ENCODE measurements around the gene RBM48.
"Not testable (repeated sequence)": the region's sequence is repeated elsewhere in the genome, so short reads cannot be mapped to it uniquely, and the experiment has no call there.

The RBM48 gene

DNA sequence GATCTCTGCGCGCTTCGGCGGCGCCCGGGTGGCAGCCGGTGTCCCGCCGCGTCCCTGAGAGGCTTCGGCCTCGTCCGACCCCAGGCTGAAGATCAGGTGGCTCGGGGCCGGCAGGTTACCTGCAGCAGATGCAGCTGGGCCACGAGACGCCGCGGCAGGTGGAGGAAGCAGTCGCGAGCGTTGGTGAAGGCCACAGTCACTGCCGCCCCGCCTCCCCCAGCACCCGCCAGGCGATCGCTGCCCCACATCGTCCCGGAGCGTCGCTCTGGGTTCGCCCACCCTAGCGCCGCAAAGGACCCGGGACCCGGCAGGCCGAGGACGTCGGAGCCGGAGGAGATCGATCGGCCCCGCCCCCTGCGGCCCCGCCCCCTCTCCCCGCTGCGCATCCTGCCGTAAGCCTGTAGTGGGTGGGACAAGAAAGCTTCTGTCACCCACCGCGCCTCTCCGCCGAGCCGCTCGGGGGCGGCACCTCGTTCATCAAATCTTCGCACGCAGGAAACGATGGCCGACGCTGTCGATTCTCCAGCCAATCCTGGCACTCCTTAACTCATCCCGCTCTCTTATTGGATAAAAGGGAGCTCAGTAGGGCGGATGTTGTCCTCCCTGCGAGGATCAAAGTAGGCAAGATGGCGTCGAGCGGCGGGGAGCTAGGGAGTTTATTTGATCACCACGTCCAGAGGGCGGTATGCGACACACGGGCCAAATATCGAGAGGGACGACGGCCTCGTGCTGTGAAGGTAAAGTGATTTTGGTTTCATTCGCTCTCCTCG lies at the start of gene RBM48, which contains the start of gene PEX1:
Gene RBM48 (plus strand): TSS at position 608 of the 770 bp plus-strand sequence. CDS start 19 bp downstream, at position 627.
Gene PEX1 (minus strand): TSS at position 333 of the 770 bp plus-strand sequence. CDS start 85 bp downstream, at position 248.
- peak; percentile 93 for DNase-seq (ENCODE audit: low read depth)

DNA sequence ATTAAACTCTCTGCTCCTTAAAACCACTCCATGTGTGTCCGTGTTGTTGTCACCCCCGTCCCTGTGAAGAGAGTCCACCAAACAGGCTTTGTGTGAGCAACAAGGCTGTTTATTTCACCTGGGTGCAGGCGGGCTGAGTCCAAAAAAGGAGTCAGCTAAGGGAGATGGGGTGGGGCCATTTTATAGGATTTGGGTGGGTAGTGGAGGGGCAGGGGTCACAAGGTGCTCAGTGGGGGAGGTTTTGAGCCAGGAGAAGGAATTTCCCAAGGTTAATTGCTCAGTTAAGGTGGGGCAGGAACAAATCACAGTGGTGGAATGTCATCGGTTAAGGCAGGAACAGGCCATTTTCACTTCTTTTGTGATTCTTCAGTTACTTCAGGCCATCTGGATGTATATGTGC lies 49.4 kb upstream of the RBM48 start:
- not testable (repeated sequence) for DNase-seq (ENCODE audit: low read depth)

DNA sequence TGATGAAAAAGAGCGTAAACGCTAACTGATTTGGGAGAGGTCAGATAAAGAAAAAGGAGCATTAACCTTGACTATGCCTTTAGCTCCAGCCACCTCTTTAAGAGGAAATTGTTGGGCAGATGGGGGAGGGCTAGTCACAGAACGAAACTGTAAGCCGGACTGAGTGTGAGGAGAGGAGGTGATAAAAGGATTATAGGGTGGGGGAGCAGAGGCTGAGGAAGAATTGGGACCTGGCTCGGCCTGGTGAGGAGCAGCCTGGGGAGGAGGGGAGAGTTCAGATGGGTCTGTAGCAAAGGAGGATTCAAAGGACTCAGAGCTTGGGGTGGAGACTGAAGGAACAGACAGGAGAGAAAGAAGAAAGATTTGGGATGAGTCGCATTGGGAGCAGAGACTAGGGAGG lies 45.0 kb upstream of the RBM48 start:
- not testable (repeated sequence) for DNase-seq (ENCODE audit: low read depth)

DNA sequence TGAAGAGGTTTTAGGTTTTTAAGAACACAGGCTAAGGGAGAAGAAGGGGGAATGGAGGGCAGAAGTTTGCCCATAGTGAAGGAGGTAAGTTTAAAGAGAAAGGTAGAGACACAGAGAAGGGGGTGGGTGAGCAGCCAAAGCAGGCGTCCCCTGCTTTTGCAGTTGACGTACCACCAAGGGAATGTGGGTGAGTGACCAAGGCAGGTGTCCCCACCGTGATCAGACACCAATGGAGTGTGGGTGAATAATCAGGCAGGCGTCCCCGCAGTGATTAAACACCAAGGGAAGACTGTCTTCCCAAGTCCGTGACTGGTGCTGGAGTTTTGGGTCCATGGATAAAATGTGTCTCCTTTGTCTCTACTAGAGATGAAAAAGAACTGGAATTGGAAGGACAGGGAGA lies 44.4 kb upstream of the RBM48 start:
- DNase-seq (ENCODE audit: low read depth): not testable (repeated sequence)

DNA sequence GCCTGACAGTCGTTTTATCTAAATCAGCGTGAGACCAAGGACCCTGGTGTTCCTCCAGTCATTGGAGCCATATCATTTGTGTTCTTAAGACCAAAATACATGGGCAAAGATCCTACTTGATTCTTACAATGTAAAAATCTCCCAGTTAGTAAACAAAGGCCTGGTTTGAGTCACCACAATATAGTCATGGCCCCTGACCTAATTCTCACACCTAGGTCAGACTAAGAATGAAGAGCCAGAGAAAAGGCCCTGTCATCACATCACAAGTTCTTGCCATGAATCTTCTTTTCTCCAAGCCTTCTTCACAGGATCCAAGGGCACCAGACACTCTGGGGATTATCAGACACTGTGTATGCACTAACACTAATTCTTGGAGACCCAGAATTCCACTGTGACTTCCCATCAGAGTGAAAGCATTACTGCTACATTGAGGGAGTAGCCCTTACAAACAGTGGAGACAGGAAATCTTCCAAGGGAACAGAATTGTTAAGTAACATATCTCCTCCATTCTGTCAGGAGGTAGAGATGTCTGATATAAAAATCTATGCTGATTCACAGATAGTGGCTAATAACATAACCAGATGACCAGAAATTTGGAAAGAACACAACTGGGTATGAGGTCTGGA lies 43.2 kb upstream of the RBM48 start:
- no peak for DNase-seq (ENCODE audit: low read depth)

DNA sequence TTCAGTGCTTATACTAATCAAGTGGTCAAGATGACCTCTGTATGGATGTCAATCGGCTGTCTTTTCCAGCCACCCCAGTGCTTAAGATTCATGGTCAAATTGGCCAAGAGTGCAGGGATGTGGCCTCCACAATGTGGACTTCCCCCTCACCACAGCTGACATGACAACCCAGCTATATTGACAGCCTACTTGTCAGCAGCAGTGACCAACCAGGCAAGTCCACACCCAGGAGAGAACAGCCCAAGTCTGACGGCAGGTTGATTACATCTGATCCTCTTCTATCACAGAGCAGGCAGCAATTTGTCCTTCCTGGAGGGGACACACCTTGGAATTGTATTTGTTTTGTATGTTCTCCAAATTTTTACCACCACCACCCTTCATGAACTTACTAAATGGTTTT lies 42.6 kb upstream of the RBM48 start:
- DNase-seq (ENCODE audit: low read depth): no peak

DNA sequence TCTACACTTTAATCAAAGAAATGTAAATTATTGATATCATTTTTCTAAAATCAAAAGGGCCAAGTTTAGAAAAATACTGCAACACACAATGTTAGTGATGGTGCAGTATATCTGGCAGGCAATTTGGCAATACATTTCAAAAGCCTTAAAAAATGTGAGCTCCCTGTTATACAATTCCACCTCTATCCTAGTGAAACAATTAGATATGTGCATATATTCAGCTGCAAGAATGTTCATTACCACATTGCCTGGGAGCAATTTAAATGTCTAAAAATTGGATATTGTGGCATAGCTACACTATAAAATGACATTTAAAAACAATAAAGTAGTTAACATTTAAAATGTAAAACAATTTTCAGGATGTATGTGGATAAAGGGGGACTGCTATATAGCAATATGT lies 40.8 kb upstream of the RBM48 start:
- no peak for DNase-seq (ENCODE audit: low read depth)

DNA sequence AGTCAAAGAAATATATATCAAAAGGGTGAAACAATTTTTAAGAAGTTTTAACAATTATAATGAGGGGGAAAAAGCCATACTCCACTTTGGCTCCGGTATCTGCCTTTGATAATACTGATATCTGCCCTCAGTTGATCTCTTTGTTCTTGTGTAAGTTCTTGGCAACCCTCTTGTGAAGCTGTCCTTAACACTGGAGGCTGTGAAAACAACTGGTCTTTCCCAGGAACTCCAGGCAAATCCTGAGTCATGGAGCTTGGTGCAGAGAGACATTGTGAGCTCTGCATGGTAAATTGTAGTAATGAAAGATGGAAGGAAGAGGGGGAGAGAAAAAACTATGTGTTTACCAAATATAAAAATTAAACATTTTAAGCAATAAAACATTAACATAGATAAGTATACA lies 39.0 kb upstream of the RBM48 start:
- no peak for DNase-seq (ENCODE audit: low read depth)

DNA sequence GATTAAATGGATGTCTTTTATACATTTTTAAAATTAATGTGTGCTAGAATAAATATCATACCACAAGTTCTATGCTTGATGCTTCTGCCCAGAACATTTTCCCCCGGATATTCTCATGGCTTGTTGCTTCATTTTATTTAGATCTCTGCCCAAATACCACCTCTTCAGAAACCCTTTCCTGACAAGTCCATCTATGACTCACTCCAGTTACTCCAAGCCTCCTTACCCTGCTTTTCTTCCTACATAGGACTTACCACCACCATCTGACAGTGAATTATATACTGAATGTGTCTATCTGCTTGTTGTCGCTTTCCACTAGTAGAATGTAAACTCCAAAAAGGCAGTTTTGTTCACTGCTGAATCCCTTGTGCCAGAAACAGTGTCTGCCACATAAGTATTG lies 31.7 kb upstream of the RBM48 start:
- no peak for DNase-seq (ENCODE audit: low read depth)

DNA sequence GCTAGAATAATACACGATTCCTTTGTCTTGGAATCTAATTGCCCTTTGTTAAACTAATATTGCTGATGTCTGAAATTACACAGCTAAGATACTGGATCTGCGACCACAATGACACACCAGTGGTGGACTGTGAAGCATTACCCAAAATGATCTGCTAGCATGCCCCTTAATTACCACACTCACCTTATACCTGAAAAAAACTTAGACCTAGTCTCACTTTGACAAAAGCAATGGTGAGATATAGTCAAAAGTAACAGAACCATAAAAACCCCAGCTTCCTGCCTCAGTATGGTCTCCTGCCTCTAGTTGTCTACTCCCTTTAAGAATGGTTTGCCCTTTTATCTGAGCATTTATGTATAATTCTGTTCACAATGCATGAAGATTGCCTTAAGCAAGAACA lies 30.0 kb upstream of the RBM48 start:
- no peak for DNase-seq (ENCODE audit: low read depth)

DNA sequence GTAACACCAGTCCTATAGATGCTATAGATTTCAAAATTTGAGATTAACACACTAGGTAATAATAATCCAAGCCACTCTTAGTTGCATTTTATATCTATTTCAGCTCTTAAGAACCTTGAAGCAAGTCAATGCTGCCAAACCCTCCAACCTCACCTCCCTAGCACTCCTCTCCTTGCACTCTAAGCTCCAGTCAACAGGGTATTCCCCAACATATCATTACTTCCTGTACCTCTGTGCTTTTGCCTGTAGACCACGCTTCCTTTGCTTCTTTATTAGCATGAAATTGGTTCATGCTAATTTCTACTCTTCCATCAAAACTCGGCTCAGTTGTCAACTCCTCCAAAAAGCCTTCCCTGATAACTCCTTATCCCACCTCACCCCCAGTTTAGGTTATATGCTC lies 24.8 kb upstream of the RBM48 start:
- DNase-seq (ENCODE audit: low read depth): no peak

DNA sequence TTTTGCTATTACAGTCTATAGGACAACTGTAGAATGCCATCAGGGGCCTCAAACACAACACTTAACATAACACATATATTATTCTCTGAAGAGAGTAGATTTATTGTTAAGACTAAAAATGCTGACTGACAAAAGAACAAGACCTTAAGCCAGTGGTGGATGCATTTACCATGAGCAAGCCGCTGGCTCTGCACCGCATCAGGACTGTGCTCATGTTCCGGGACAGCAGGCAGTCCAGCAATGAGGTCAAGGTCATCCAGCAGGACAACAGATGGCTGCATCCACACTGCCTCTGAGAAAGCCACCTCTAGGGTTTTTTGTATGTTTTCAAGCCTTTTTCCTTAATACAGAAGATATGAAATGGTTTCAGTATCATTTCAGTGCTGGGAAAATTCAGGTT lies 24.0 kb upstream of the RBM48 start:
- DNase-seq (ENCODE audit: low read depth): no peak

DNA sequence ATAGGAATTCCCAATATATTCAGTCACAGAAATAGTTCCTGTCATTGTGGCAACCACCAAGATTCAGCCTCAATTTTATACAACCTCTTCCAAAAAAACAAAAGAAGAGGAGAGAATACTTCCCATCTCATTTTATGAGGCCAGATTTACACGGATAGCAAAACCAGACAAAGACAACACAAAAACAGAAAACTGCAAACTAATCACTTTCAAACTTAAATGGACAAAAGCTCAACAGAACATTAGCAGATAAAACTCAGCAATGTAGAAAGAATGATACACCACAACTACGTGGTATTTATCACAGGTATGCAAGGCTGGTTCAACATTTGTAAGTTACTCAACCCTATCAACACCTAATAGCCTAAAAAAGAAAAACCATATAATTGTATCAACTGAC lies 22.2 kb upstream of the RBM48 start:
- no peak for DNase-seq (ENCODE audit: low read depth)

DNA sequence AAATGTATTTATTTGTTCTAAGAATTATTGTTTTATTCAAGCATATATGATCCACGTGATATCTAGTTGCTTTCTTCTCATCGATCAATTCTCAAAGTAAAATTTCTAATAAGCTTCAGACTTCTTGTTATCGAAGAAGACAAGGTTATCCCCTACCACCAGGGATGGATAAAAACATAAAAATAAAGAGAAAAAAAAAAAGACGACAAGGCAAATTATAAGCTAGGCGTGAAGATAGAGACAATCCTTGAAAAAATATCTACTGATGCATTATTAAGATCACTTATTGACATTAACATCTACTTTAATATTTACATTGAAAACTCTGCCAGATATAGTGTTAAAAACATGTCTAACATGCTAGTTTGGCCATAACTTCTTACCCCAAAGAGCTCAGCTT lies 19.6 kb upstream of the RBM48 start:
- DNase-seq (ENCODE audit: low read depth): no peak

DNA sequence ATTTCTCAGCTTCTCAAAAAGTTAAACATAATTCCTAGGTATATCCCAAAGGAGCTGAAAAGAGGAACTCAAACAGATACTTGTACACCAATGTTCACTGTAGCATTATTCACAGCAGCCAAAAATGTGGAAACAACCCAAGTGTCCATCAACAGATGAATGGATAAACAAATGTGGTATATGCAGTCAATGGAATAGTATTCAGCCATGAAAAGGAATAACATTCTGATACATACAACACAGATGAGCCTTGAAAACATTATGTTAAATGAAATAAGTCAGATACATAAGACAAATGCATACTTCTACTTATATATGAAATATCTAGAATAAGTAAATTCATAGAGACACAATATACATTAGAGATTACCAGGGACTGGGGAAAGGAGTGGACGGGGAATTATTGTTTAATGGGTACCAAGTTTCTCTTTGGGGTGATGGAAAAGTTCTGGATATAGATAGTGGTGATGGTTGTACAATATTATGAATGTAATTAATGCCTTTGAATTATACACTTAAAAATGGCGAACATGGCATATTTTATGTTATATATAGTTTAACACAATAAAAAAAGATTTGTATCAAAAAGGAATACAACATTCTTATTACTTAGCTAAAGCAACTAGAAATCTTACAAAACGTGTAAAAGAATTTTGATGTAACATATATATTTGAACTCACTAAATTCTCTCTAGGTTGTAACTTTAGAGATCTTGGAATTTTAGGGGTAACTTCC lies 15.3 kb upstream of the RBM48 start:
- no peak for DNase-seq (ENCODE audit: low read depth)

DNA sequence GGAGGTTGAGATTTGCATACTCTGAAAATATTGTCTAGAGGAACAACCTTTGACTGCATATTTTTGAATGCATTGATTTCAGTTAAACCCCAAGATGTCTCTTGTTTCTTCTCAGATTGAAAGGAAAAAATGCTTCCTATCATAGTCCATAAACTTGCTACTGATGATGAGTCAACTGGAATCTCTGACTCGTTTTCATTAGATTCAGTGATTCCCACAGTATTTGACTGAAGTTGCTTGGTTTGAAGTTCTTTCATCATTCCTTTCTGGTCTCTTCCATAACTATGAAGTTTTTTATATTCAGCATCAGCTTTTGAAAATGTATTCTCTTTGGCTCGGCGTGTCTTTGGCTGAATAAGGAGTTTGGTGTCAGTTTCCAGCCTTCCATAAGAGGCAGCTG lies 11.0 kb upstream of the RBM48 start:
- DNase-seq (ENCODE audit: low read depth): no peak

DNA sequence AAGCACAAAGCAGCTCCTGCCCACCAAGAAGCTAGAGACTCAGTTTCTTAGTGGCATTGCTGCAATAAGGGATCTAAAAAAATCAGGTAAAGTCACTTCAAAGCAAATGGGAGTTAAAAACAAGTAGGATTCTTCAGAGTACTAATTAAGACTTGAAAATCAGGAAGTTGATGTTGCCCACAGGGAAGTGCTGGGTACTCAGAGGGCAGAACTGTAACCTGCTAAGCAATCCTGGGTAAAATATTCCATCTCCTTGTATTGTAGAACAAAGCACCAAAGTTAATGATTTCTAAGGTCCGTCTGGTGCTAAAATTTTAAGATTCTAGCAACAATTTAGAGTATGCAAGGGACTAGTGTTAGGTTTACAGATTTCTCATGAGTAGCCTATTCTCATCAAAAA lies 8.6 kb upstream of the RBM48 start:
- DNase-seq (ENCODE audit: low read depth): no peak

DNA sequence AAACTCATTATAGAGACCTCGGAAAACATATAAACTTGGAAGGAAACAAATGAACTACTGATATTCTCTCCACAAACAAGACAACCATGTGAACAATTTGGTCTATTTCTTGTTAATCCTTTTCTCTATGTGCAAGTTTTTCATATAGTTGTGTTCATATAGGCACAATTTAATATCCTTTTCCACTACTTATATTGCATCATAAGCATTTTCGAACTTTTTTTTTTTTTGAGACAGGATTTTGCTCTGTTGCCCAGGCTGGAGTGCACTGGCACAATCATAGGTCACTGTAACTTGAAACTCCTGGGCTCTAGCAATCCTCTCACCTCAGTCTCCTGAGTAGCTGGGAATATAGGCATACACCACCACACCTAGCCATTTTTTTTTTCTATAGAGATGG lies 5.5 kb upstream of the RBM48 start:
- no peak for DNase-seq (ENCODE audit: low read depth)

DNA sequence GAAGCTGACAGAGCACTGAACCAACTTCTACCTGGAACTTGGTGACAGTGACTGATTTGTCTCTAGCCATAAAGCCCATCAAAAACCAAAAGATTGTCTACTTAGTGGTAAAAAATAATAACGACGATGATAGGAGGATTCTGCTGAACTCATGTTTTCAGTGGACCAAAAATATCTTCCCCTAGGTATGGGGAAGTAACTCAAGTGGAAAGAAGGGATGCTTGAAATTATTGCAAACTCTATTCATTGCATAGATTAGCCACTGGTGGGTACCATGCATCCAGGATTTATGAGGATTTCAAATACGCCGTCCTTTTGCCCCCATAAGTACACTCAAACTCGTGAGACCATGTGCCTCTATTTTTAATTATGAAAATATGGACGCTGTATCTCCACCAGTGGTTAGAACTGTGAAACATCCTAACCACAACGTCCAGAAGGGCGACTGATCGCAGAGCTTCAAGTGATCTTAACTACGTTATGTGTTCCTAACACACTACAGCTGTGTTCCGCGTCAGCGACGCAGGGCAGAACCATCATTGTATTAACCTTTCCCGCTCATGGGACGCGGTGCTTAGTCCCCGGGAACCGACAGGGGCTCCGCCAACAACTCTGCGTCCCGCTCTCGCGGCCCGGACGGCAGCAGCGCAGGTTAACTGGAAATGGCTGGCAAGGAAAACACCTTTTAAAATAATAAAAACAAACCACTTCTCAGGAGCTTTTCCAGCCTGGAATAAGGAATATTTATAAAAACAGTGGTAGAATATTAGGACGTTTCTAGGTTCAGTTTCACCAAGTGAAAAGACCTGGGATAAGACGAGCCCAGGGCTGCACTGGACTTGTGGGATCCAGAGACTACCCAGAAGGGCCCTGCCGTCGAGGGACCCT lies 1.1 kb upstream of the RBM48 start:
- DNase-seq (ENCODE audit: low read depth): peak; percentile 41

DNA sequence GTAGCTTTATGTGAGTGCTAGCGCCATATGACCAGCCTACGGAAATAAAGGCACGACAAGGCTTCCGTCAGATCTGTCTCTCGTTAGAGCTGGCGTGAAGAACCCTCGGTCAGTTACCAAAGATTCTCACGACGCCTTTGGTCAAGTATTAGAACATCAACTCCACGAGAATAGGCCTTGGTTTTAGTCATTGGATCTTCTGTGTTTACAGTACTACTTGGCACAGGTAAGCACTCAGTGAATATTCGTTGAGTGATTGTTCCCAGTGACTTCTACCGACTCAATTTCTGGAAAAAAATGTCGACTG lies 316 bp downstream of the RBM48 start:
- DNase-seq (ENCODE audit: low read depth): no peak

DNA sequence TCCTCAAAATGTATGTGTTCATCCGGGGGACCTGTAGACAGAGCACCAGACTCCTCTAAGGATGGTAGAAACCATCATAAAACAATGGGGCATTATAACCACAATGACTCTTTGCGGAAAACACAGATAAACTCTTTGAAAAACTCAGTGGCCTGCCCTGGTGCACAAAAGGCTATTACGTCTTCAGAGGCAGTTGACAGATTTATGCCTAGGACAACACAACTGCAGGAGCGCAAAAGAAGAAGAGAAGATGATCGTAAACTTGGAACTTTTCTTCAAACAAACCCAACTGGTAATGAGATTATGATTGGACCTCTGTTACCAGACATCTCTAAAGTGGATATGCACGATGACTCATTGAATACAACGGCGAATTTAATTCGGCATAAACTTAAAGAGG lies 6.0 kb downstream of the RBM48 start:
- DNase-seq (ENCODE audit: low read depth): no peak

DNA sequence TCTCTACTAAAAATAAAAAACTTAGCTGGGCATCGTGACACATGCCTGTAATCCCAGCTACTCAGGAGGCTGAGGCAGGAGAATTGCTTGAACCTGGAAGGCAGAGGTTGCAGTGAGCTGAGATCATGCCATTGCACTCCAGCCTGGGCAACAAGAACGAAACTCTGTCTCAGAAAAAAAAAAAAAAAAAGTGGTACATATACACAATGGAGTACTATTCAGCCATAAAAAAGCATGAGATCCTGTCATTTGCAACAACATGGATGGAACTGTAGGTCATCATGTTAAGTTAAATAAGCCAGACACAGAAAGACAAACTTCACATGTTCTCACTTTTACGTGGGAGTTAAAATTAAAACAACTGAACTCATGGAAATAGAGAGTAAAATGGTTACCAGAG lies 14.9 kb downstream of the RBM48 start:
- not testable (repeated sequence) for DNase-seq (ENCODE audit: low read depth)

Measured in activated T-cell treated with anti-CD3 and anti-CD28 coated beads for 24 hours (primary cell).